DOHH2 (cell line): ENCODE measurements around the gene MBP.

Experiments
- H3F3A ChIP-seq: fragments of 200-600 bp; sonication (generic), shearing (Covaris generic); 2 replicates; pipeline ENCODE4 v1.6.0; 2016; ENCODE audit warnings: antibody characterized with exemption, mild to moderate bottlenecking; ENCODE audit not compliant: control insufficient read depth, insufficient read depth
- H3K27ac ChIP-seq: fragments of 200-600 bp; sonication (generic); 2 replicates; pipeline ENCODE4 v1.5.1; 2014; ENCODE audit warnings: low read depth, mild to moderate bottlenecking, low read length, moderate library complexity
- H3K27me3 ChIP-seq: fragments of 200-600 bp; sonication (generic); 2 replicates; pipeline ENCODE4 v1.6.1; 2014; ENCODE audit warnings: mild to moderate bottlenecking, low read length, mixed read lengths; ENCODE audit not compliant: control insufficient read depth
- H3K36me3 ChIP-seq: fragments of 200-600 bp; sonication (generic); 2 replicates; pipeline ENCODE4 v1.6.1; 2014; ENCODE audit warnings: mild to moderate bottlenecking, low read length, moderate library complexity, mixed read lengths; ENCODE audit not compliant: control insufficient read depth
- H3K4me1 ChIP-seq: fragments of 200-600 bp; sonication (generic); 2 replicates; pipeline ENCODE4 v1.6.1; 2014; ENCODE audit warnings: mild to moderate bottlenecking, low read length, mixed read lengths; ENCODE audit not compliant: control insufficient read depth
- H3K4me2 ChIP-seq: fragments of 200-600 bp; sonication (generic); 2 replicates; pipeline ENCODE4 v1.6.0; 2014; ENCODE audit warnings: mild to moderate bottlenecking, low read length, moderate library complexity
- H3K4me3 ChIP-seq: fragments of 200-600 bp; sonication (generic); 2 replicates; pipeline ENCODE4 v1.5.1; 2014; ENCODE audit warnings: mild to moderate bottlenecking, low read length, mixed read lengths
- H3K79me2 ChIP-seq: fragments of 200-600 bp; sonication (generic); 2 replicates; pipeline ENCODE4 v1.6.1; 2014; ENCODE audit warnings: mild to moderate bottlenecking, low read length, mixed read lengths; ENCODE audit not compliant: control insufficient read depth
- H3K9me2 ChIP-seq: fragments of 200-600 bp; sonication (generic); replicated peaks from 2 replicates; pipeline ENCODE4 v1.6.1; 2014; ENCODE audit warnings: mild to moderate bottlenecking, low read length, mixed read lengths; ENCODE audit not compliant: control insufficient read depth
- H3K9me3 ChIP-seq: fragments of 200-600 bp; sonication (generic); 2 replicates; pipeline ENCODE4 v1.6.1; 2014; ENCODE audit warnings: antibody characterized with exemption, low read length, mixed read lengths; ENCODE audit not compliant: control insufficient read depth, insufficient read depth
- H4K20me1 ChIP-seq: fragments of 200-600 bp; sonication (generic); 2 replicates; pipeline ENCODE4 v1.6.0; 2014; ENCODE audit warnings: low read depth, mild to moderate bottlenecking, antibody characterized with exemption, low read length, moderate library complexity; ENCODE audit not compliant: control insufficient read depth, insufficient read depth
- CTCF ChIP-seq: fragments of 200-600 bp; sonication (generic); IDR thresholded peaks from one replicate; pipeline ENCODE4 v1.5.1; 2014; ENCODE audit warnings: antibody characterized with exemption, mild to moderate bottlenecking, low read depth, low read length; ENCODE audit not compliant: poor library complexity, severe bottlenecking
- EZH2phosphoT487 ChIP-seq: fragments of 200-600 bp; sonication (generic); IDR thresholded peaks from 2 replicates; pipeline ENCODE4 v1.6.1; 2017; ENCODE audit warnings: borderline replicate concordance, mild to moderate bottlenecking, antibody characterized with exemption, low read length, moderate library complexity, mixed read lengths

MBP gene

GRCh38 chr18:77132369-77133050, at the start of gene MBP:
Gene MBP, minus strand, starts transcription at chr18:77132783. Its CDS starts 27,522 bp downstream, at chr18:77105261.
- H3K27ac ChIP-seq: peak within 1 kb of the TSS; percentile 51
- H3K79me2 ChIP-seq: peaks cover 48% of the 10 kb centered on the region

GRCh38 chr18:77181950-77182707, 49.5 kb upstream of the MBP start:
- Histone ChIP-seq H3K36me3 (no peaks in the 10 kb centered on the region), H3K4me2 (no peak overlapping the region), H3K27ac (no peak overlapping the region), H3K4me1 (no peaks in the 10 kb centered on the region), H3K27me3 (peaks cover 6% of the 10 kb centered on the region; the same call in 1 of the 2 replicates), H3K79me2 (no peaks in the 10 kb centered on the region), H3K9me2 (no peaks in the 10 kb centered on the region), H3K4me3 (no peak overlapping the region), H3F3A (no peaks in the 10 kb centered on the region), H4K20me1 (no peaks in the 10 kb centered on the region), H3K9me3 (no peaks in the 10 kb centered on the region)
- no peak for TF ChIP-seq CTCF
- TF ChIP-seq EZH2phosphoT487: no peak

More at GRCh38 chr18:77132369-77133050, at the start of gene MBP:
- no peak for TF ChIP-seq CTCF
- no peak for TF ChIP-seq EZH2phosphoT487
- no peaks in the 10 kb centered on the region for H4K20me1 ChIP-seq
- H3K9me2 ChIP-seq: no peaks in the 10 kb centered on the region
- peaks cover 53% of the 10 kb centered on the region for H3K4me1 ChIP-seq
- no peaks in the 10 kb centered on the region for H3K9me3 ChIP-seq
- H3K4me3 ChIP-seq: peak within 1 kb of the TSS; percentile 83
- H3K27me3 ChIP-seq: peaks cover 5% of the 10 kb centered on the region
- H3F3A ChIP-seq: peaks cover 13% of the 10 kb centered on the region
- H3K36me3 ChIP-seq: peaks cover 19% of the 10 kb centered on the region
- H3K4me2 ChIP-seq: peak within 1 kb of the TSS; percentile 68

- TF ChIP-seq EZH2phosphoT487: no peak
- no peak for TF ChIP-seq CTCF
- Histone ChIP-seq H3F3A (no peaks in the 10 kb centered on the region), H3K27me3 (peaks cover 6% of the 10 kb centered on the region; the same call in 1 of the 2 replicates), H4K20me1 (no peaks in the 10 kb centered on the region), H3K36me3 (no peaks in the 10 kb centered on the region), H3K9me3 (no peaks in the 10 kb centered on the region; the same call in 1 of the 2 replicates), H3K79me2 (no peaks in the 10 kb centered on the region), H3K4me2 (no peak overlapping the region), H3K4me3 (no peak overlapping the region), H3K27ac (no peak overlapping the region), H3K9me2 (no peaks in the 10 kb centered on the region), H3K4me1 (no peaks in the 10 kb centered on the region)
Observed at GRCh38 chr18:77178559-77178958, 46.0 kb upstream of the MBP start.
